Measurements from ENCODE around the gene KDM2B.

KDM2B gene

DNA sequence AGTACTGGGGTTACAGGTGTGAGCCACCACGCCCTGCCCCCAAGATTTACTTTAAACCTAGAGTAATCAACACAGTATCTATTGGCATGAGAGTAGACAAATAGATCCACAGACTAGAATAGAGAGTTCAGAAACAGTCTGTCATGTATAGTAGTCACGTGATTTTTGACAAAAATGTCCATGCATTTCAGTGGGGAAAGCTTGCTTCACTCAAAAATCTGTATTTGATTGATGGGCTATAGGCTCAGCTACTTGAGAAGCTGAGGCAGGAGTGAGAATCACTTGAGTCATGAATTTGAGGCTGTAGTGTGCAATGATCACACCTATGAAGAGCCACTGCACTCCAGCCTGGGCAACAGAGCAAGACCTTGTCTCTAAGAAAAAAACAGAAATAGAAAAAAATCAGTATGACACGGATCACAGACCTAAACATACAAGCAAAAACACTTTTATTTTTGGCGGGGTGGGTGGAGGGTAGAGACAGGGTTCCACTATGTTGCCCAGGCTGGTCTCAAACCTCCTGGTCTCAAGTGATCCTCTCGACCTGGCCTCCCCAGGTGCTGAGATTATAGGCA, 37.9 kb upstream of the KDM2B start:
- H3K4me3 ChIP-seq (ENCODE audit: low read depth, low read length) = no peak overlapping the region
- in situ Hi-C loops (cut with HindIII; ENCODE audit: low sequenced_read_pairs) = loop anchor here (10.0 kb wide), 1 partner anchor 64 kb away; no protein-coding TSS in a partner anchor
- TF ChIP-seq, protein P1, sequence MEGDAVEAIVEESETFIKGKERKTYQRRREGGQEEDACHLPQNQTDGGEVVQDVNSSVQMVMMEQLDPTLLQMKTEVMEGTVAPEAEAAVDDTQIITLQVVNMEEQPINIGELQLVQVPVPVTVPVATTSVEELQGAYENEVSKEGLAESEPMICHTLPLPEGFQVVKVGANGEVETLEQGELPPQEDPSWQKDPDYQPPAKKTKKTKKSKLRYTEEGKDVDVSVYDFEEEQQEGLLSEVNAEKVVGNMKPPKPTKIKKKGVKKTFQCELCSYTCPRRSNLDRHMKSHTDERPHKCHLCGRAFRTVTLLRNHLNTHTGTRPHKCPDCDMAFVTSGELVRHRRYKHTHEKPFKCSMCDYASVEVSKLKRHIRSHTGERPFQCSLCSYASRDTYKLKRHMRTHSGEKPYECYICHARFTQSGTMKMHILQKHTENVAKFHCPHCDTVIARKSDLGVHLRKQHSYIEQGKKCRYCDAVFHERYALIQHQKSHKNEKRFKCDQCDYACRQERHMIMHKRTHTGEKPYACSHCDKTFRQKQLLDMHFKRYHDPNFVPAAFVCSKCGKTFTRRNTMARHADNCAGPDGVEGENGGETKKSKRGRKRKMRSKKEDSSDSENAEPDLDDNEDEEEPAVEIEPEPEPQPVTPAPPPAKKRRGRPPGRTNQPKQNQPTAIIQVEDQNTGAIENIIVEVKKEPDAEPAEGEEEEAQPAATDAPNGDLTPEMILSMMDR (IDR thresholded peaks at IDR 0.05; ENCODE audit: low read depth, low read length, missing control alignments) = no peak
- no peak for DNase-seq (ENCODE audit: low read depth)

DNA sequence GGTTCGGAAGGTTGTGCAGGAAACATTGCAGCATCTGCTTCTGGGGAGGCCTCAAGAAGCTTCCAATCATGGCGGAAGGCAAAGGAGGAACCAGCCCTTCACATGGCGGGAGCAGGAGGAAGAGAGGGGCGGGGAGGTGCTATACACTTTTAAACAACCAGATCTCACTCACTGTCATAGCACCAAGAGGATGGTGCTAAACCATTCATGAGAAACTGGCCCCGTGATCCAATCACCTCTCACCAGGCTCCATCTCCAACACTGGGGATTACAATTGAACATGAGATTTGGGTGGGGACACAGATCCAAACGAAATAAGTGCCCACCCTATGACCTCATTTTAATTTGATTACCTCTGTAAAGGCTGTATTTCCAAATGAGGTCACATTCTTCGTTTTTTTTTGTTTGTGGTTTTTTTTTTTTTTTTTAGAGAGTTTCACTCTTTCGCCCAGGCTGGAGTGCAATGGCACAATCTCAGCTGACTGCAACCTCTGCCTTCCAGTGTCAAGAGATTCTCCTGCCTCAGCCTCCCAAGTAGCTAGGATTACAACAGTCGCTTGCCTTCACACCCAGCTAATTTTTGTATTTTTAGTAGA, 34.1 kb upstream of the KDM2B start:
- TF ChIP-seq, protein P1 (IDR thresholded peaks at IDR 0.05; ENCODE audit: low read depth, low read length, missing control alignments) = no peak
- no peak overlapping the region for H3K4me3 ChIP-seq (ENCODE audit: low read depth, low read length)
- in situ Hi-C loops (cut with HindIII; ENCODE audit: low sequenced_read_pairs) = loop anchor here (10.0 kb wide), 1 partner anchor 60 kb away; no protein-coding TSS in a partner anchor
- DNase-seq (ENCODE audit: low read depth) = no peak

DNA sequence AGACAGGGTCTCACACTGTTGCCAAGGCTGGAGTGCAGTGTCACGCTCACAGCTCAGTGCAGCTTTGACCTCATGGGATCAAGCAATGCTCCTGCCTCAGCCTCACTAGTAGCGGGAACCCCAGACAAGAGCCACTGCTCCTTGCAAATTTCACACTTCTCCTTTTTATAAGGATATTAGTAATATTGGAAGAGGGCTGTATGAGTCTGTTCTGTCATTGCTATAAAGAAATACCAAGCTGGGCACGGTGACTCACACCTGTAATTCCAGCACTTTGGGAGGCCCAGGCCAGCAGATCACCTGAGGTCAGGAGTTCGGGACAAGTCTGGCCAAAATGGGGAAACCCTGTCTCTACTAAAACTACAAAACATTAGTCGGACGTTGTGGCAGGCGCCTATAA, 32.6 kb upstream of the KDM2B start:
- in situ Hi-C loops (cut with HindIII; ENCODE audit: low sequenced_read_pairs) = loop anchor here (10.0 kb wide), 1 partner anchor 59 kb away; no protein-coding TSS in a partner anchor
- TF ChIP-seq, protein P1 (IDR thresholded peaks at IDR 0.05; ENCODE audit: low read depth, low read length, missing control alignments) = no peak
- H3K4me3 ChIP-seq (ENCODE audit: low read depth, low read length) = no peak overlapping the region
- DNase-seq (ENCODE audit: low read depth) = no peak

DNA sequence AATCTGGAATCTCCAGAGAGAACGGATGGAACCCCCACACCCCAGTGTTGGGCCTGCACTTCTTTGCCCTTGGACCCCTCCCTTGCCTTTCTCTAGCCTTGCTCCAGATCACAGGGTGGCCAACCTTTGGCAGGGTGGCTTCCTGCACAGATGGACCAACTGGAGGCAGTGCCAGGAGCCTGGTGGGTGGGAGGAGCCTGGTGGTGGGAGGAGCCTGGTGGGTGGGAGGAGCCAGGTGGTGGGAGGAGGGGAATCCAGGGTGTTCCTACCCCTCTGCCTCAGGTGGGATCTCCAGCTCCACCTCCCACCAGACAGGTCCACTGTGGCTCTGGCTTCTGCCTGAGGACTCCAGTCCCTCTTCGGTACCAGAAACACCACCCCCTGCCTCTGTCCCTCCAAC, 30.5 kb upstream of the KDM2B start:
- in situ Hi-C loops (cut with HindIII; ENCODE audit: low sequenced_read_pairs) = loop anchor here (10.0 kb wide), 1 partner anchor 57 kb away; no protein-coding TSS in a partner anchor
- no peak for DNase-seq (ENCODE audit: low read depth)
- no peak overlapping the region for H3K4me3 ChIP-seq (ENCODE audit: low read depth, low read length)
- TF ChIP-seq, protein P1 (IDR thresholded peaks at IDR 0.05; ENCODE audit: low read depth, low read length, missing control alignments) = no peak

DNA sequence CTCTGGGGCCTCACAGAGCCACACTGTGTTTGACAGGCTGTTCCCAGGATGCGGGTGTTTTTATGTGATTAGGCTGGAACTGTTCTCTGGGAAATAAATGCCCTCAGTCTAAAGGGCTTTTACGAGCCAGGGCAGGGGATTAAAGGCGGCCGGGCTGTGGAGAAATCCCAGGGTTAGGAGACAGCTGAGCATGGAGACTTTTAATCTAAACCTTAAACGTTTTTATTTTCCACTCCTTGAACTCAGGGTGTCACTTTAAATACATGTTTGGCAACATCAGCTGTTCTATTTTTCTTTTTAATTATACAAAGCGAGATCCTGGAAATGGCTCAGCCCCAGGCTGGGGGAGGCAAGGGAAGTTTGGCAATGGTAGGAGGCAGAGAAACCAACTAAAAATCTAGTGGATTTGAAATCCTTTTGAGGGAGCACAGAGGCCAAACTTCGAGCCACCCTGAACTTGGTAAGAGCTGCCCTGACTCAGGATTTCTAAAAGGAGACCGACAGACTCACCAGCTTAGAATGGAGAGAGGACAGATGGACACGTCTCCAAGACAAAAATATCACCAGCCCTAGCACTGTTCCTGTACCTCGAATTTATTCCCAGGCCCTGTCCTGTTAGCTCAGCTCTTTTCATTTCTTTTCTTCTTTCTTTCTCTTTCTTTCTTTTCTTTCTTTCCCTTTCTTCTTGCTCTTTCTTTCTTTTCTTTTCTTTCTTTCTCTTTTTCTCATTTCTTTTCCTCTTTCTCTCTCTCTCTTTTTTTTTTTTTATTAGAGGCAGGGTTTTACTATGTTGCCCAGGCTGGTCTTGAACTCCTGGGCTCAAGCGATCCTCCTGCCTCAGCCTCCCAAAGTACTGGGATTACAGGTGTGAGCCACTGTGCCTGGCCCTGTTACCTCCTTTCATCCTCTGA, 29.7 kb upstream of the KDM2B start:
- TF ChIP-seq, protein P1 (IDR thresholded peaks at IDR 0.05; ENCODE audit: low read depth, low read length, missing control alignments) = no peak
- H3K4me3 ChIP-seq (ENCODE audit: low read depth, low read length) = no peak overlapping the region
- in situ Hi-C loops (cut with HindIII; ENCODE audit: low sequenced_read_pairs) = loop anchor here (10.0 kb wide), 1 partner anchor 56 kb away; no protein-coding TSS in a partner anchor
- DNase-seq (ENCODE audit: low read depth) = no peak

DNA sequence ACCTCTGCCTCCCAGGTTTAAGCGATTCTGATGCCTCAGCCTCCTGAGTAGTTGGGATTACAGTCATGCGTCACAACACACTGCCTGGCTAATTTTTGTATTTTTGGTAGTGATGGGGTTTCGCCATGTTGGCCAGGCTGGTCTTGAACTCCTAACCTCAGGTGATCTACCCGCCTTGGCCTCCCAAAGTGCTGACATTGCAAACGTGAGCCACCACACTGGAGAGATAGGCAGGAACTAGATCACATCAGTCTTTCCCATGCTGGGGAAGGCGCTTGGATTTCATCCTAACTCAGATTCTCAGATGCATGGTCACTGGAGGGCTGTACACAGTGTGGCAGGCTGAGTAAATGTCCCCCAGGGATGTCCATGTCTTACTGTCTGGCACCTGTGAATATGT, 27.5 kb upstream of the KDM2B start:
- no peak for DNase-seq (ENCODE audit: low read depth)
- TF ChIP-seq, protein P1 (IDR thresholded peaks at IDR 0.05; ENCODE audit: low read depth, low read length, missing control alignments) = no peak
- in situ Hi-C loops (cut with HindIII; ENCODE audit: low sequenced_read_pairs) = no loop called here
- H3K4me3 ChIP-seq (ENCODE audit: low read depth, low read length) = no peak overlapping the region
